ENCODE data around the gene PTPRE. TPM values are rescaled to one million over a fixed set of nuclear protein-coding genes. Genes with fewer than 3 reads are reported as not detected.
A peak's percentile ranks its signal among the peaks of the same experiment; 100 is the strongest.

PTPRE gene
- total RNA-seq, 1 donor from 2014 or later: 15.1 TPM

- ATAC-seq (no peak), DNase-seq (no peak)
- intact Hi-C loops (cut with micrococcal nuclease): no loop called here
Observed at GRCh38 chr10:127971101-127971946, 64.4 kb downstream of the PTPRE start.

DNA sequence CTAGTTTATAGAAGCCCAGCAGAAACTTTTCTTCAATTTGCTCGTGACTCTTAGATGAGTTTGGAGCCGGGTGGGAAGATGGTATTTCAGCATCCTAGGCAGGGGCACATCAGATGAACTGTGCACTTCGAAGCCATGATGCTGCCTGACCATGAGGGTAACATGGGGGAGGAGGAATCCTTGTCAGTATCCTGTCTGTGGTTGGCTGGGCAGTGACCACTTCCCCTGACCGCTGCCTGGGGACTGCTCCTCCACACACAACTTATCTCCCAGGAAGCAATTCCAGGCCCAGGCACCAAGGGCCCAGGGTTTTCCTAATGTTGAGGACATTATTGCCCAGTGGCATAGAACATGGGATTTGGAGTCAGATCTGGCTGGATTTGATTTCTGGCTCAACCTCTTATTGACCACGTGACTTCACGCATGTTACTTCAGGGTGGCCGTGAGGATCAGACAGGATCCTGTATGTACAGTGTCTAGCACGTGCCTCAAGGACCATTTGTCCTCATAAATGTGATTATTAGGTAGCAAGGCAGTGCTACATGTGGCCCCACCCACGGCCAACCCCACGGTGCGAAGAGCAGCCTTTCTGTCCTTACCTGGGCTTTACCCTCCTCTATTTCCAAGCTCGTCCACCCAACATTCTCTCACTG lies 65.2 kb downstream of the PTPRE start:
- ATAC-seq (no peak), DNase-seq (no peak)
- intact Hi-C loops (cut with micrococcal nuclease): no loop called here

DNA sequence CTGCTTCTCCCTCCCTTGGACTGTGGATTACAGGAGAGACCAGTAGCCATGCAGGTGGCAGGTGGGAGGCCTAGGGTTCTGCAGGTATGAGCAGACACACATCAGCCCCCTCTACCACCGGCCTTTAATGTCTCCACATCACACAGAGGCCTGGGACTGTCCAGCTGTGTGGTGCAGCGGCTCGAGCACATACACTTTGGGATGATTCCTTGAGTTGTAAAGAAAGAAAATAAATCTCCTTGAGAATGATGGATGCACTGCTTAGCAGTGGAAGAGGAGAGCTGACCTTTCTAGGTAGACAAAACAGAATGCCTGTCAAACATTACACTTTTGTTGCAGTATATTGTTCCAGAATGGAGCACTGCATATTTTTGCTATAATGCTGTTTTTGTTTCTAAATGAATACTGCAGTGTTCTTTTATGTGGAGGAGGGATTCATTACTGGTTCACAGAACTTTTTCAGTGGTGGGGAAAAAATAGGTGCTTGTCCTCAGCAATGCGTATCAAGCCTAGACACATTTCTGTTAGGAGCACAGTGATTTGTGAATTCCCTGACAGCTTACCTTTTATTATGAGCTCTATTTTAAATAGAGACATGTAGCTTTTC lies 66.0 kb downstream of the PTPRE start:
- intact Hi-C loops (cut with micrococcal nuclease): no loop called here

GRCh38 chr10:127973791-127974311 lies 66.9 kb downstream of the PTPRE start:
- intact Hi-C loops (cut with micrococcal nuclease): no loop called here
- DNase-seq: no peak
- peak; percentile 2 for ATAC-seq

More for the DNA sequence above, 66.0 kb downstream of the PTPRE start:
- ATAC-seq (no peak), DNase-seq (no peak)

- intact Hi-C loops (cut with micrococcal nuclease): no loop called here
- ATAC-seq (no peak), DNase-seq (no peak)
Observed at GRCh38 chr10:127974911-127975310, 68.0 kb downstream of the PTPRE start.

DNA sequence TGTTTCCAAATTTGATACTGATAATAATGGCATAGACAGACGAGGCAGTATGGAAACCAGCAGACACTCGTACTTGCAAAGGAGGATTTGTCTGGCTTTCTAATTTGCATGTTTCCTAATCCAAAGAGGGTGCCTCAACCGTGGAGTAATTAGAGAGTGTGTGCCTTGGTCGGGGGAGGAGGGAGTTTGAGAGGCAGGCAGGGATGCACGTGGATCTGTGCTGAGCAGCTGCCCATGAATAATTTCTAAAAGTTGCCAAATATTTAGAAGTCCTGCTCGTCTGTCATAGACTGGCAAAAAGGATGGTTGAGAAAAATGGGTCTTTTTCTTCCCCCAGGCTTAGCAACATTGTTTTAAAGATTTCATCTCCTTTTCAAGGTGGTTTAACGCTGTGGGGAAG lies 69.4 kb downstream of the PTPRE start:
- intact Hi-C loops (cut with micrococcal nuclease): no loop called here
- ATAC-seq (no peak), DNase-seq (no peak)

GRCh38 chr10:127976701-127977356 lies 69.9 kb downstream of the PTPRE start:
- DNase-seq: no peak
- ATAC-seq: peak; percentile 44
- intact Hi-C loops (cut with micrococcal nuclease): no loop called here

DNA sequence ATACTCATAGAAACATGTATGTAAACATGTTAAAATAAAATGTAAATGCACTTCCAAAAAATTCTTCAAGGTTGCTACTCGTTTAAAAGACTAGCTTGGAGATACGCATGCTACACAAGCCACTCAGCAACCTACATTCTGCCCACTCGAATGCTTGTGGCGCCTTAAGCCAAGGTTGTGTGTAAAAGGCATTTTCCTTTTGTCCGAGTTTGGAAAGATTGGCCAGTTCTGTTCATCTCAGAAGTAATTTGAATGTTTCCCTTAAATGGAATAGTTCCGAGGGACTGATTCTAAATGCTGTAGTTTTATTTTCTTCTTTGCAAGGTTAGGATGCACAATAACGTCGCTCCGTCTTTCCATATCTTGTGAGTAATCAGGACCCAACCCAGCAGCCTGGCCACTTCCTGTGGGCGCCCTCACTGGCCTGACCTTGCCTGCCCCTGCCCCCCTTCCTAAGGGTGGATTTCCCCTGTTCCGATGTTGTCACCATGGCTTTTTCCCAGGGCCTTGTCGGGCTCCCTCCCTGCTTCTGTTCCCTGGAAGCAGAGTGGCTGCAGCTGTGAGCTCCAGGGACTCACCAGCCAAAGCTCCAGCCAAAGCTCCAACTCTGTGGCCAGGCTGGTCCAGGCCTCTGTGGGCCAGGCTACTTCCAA lies 70.6 kb downstream of the PTPRE start:
- DNase-seq (peak; percentile 83), ATAC-seq (peak; percentile 96)
- intact Hi-C loops (cut with micrococcal nuclease): no loop called here

DNA sequence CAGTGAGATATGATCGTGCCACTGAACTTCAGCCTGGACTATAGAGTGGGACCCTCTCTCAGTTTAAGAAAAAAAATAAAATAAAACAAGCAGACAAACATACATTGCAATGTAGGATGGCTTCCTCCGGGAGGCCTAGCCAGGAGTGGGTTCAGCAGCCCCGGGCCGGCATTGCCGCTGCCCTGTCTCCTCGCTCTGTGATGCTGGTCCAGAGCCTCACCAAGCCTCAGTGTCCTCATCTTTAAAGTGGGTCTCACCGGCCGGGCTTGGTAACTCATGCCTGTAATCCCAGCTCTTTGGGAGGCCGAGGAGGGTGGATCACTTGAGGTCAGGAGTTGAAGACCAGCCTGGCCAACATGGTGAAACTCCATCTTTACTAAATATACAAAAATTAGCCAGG lies 71.6 kb downstream of the PTPRE start:
- no peak for ATAC-seq
- DNase-seq: no peak
- intact Hi-C loops (cut with micrococcal nuclease): no loop called here

DNA sequence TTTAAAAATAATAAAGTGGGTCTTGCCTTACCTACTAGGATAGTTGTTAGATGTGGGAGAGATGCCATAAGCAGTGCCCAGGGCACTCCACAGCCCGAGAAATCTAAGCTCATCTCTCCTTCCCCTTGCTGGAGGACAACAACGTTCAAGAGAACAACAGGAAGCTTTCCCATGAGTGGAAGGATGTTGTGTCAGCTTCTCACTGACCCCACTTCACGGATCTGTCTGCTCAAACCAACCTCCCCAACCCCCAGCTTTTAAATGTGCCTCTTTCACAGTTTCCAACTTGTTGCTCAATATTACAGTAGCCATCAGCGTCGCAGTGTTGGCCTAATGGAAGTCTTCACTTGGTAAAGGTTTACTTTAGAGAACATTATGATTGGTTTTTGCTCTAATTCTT lies 72.1 kb downstream of the PTPRE start:
- no peak for DNase-seq
- intact Hi-C loops (cut with micrococcal nuclease): no loop called here
- ATAC-seq: no peak

DNA sequence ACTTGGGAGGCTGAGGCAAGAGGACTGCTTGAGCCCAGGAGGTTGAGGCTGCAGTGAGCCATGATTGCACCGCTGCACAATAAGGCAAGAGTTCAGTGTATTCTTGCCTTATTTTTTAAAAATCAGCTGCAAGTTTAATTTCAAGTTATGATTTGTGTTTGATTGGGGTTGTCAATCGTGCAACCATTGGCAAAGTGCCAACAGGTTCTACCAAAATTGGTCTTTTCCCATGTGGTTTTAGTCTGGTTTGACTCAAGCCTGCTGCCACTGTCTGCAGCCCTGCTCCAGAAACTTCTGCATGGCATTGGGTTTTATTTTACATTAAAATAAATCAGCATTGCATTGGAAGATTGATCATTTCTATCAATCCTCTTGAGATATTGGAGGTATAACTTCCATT lies 72.7 kb downstream of the PTPRE start:
- DNase-seq: no peak

GRCh38 chr10:127980898-127981297 lies 74.0 kb downstream of the PTPRE start:
- no peak for DNase-seq
- no peak for ATAC-seq

More for the DNA sequence above, 72.7 kb downstream of the PTPRE start:
- ATAC-seq: no peak
- intact Hi-C loops (cut with micrococcal nuclease): no loop called here

DNA sequence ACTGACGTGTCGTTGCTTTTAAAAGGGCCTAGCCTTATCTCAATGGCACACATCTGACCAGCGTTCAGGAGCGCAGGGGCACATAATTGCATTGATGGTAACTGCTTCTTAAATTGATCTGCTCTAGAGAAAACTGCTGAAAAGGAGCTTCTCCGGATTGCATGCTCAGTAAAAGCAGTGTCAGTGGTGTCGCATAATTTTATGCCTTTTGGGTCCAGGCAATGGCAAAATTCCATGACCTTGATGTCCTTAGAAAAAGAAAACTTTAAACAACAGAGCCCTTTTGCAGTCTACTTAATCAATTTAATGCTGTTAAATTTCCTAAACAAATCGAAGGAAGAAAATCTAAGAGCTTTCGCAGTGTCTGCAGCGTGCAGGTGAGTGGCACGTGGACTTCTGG lies 75.7 kb downstream of the PTPRE start:
- ATAC-seq: no peak

More at GRCh38 chr10:127980898-127981297, 74.0 kb downstream of the PTPRE start:
- intact Hi-C loops (cut with micrococcal nuclease): no loop called here

GRCh38 chr10:127983344-127984100 lies 76.6 kb downstream of the PTPRE start:
- intact Hi-C loops (cut with micrococcal nuclease): no loop called here
- peak; percentile 22 for ATAC-seq
- no peak for DNase-seq

More for the DNA sequence above, 75.7 kb downstream of the PTPRE start:
- intact Hi-C loops (cut with micrococcal nuclease): no loop called here
- no peak for DNase-seq

DNA sequence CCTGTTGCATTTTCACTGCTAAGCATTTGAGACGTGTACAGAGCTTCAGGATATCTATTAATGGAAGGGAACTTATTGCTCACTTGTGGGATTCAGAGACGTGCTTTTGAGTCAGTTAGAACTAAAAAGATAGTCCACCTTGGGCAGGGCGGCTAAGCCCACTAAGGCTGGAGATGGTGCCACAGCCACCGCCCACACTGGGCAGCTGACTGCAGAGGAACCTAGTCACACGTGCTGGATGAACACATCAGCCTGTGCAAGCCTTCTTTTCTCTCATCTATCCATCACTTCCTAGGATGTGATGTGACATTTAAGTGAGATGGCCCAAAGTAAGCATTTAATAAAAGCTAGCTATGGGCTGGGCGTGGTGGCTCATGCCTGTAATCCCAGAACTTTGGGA lies 78.0 kb downstream of the PTPRE start:
- ATAC-seq (no peak), DNase-seq (no peak)
- intact Hi-C loops (cut with micrococcal nuclease): no loop called here

- DNase-seq (no peak), ATAC-seq (peak; percentile 37)
- intact Hi-C loops (cut with micrococcal nuclease): no loop called here
Observed at GRCh38 chr10:127986531-127987466, 79.9 kb downstream of the PTPRE start.
